Parathyroid adenoma (tissue), 2 donors: Measurements from ENCODE around the gene PROCR.
"Not testable (repeated sequence)": the region's sequence is repeated elsewhere in the genome, so short reads cannot be mapped to it uniquely, and the experiment has no call there.

Experiments
- H2AFZ ChIP-seq: fragments of 300-600 bp; sonication (generic); one replicate; pipeline ENCODE4 v1.7.0; 2017; ENCODE audit warnings: antibody characterized with exemption, mild to moderate bottlenecking
- H3K27ac ChIP-seq: fragments of 300-600 bp; sonication (generic); one replicate; pipeline ENCODE4 v1.7.0; 2017
- H3K27me3 ChIP-seq: fragments of 300-600 bp; sonication (generic); one replicate; pipeline ENCODE4 v1.7.0; 2017; ENCODE audit warnings: low read length; ENCODE audit not compliant: control insufficient read depth, insufficient read depth
- H3K36me3 ChIP-seq: fragments of 300-600 bp; sonication (generic); one replicate; pipeline ENCODE4 v1.7.0; 2017; ENCODE audit warnings: low read length; ENCODE audit not compliant: control insufficient read depth, insufficient read depth
- H3K4me1 ChIP-seq: fragments of 300-600 bp; sonication (generic); one replicate; pipeline ENCODE4 v1.7.0; 2017; ENCODE audit warnings: control low read depth
- H3K4me2 ChIP-seq: fragments of 300-600 bp; sonication (generic); one replicate; pipeline ENCODE4 v1.7.0; 2017; ENCODE audit warnings: low read length
- H3K4me3 ChIP-seq: fragments of 300-600 bp; sonication (generic); one replicate; pipeline ENCODE4 v1.7.0; 2017; ENCODE audit warnings: low read depth, low read length
- H3K79me2 ChIP-seq: fragments of 300-600 bp; sonication (generic); one replicate; pipeline ENCODE4 v1.7.0; 2017; ENCODE audit warnings: control low read depth
- H3K9ac ChIP-seq: fragments of 300-600 bp; sonication (generic); one replicate; pipeline ENCODE4 v1.7.0; 2017; ENCODE audit warnings: mild to moderate bottlenecking
- H3K9me3 ChIP-seq: fragments of 300-600 bp; sonication (generic); one replicate; pipeline ENCODE4 v1.7.0; 2017; ENCODE audit warnings: low read length; ENCODE audit not compliant: control insufficient read depth
- TF ChIP-seq, protein P1 (sequence below): fragments of 300-600 bp; sonication (generic); IDR thresholded peaks from one replicate; pipeline ENCODE4 v1.7.0; 2017; ENCODE audit warnings: antibody characterized with exemption, mild to moderate bottlenecking
- donor health status: primary hyperparathyroidism.

PROCR gene

DNA sequence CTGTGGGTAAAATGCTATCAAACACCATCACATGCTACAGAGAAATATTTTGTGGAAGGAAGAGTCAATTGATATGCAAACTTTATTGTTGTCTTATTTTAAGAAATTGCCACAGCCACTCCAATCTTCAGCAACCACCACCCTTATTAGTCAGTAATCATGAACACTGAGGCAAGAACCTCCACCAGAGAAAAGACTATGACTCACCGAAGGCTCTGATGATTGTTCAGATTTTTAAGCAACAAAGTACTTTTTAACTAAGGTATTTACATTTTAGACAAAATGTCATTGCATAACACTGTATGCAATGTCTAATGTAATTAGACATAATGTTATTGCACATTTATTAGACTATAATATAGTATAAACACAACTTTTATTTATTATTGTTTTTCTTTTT lies 28.4 kb downstream of the PROCR start:
- Histone ChIP-seq H3K4me2 (no peak overlapping the region), H3K9ac (no peak overlapping the region), H3K36me3 (no peaks in the 10 kb centered on the region), H3K27ac (no peak overlapping the region), H3K4me1 (no peaks in the 10 kb centered on the region), H3K9me3 (no peaks in the 10 kb centered on the region), H3K27me3 (no peaks in the 10 kb centered on the region), H2AFZ (no peak overlapping the region), H3K79me2 (no peaks in the 10 kb centered on the region), H3K4me3 (no peak overlapping the region)
- TF ChIP-seq, protein P1, sequence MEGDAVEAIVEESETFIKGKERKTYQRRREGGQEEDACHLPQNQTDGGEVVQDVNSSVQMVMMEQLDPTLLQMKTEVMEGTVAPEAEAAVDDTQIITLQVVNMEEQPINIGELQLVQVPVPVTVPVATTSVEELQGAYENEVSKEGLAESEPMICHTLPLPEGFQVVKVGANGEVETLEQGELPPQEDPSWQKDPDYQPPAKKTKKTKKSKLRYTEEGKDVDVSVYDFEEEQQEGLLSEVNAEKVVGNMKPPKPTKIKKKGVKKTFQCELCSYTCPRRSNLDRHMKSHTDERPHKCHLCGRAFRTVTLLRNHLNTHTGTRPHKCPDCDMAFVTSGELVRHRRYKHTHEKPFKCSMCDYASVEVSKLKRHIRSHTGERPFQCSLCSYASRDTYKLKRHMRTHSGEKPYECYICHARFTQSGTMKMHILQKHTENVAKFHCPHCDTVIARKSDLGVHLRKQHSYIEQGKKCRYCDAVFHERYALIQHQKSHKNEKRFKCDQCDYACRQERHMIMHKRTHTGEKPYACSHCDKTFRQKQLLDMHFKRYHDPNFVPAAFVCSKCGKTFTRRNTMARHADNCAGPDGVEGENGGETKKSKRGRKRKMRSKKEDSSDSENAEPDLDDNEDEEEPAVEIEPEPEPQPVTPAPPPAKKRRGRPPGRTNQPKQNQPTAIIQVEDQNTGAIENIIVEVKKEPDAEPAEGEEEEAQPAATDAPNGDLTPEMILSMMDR = no peak

- H3K79me2 ChIP-seq, H3K9ac ChIP-seq, H3K36me3 ChIP-seq, H2AFZ ChIP-seq, H3K27me3 ChIP-seq, H3K4me3 ChIP-seq, H3K4me1 ChIP-seq, H3K27ac ChIP-seq, H3K9me3 ChIP-seq, H3K4me2 ChIP-seq: not testable (repeated sequence)
Observed at GRCh38 chr20:35201467-35201866, 29.6 kb downstream of the PROCR start.

GRCh38 chr20:35206802-35207201 lies 34.9 kb downstream of the PROCR start:
- TF ChIP-seq, protein P1 = no peak
- Histone ChIP-seq H3K27ac (no peak overlapping the region), H3K4me1 (no peaks in the 10 kb centered on the region), H3K4me2 (no peak overlapping the region), H2AFZ (no peak overlapping the region), H3K79me2 (no peaks in the 10 kb centered on the region), H3K9ac (no peak overlapping the region), H3K27me3 (no peaks in the 10 kb centered on the region), H3K9me3 (no peaks in the 10 kb centered on the region), H3K36me3 (no peaks in the 10 kb centered on the region), H3K4me3 (no peak overlapping the region)

- peak overlapping the region; percentile 48 for H3K4me2 ChIP-seq
- H3K4me1 ChIP-seq = no peaks in the 10 kb centered on the region
- peak overlapping the region; percentile 21 for H3K4me3 ChIP-seq
- H3K36me3 ChIP-seq = no peaks in the 10 kb centered on the region
- TF ChIP-seq, protein P1 = peak; percentile 90
- no peaks in the 10 kb centered on the region for H3K9me3 ChIP-seq
- peak overlapping the region; percentile 71 for H2AFZ ChIP-seq
- H3K27ac ChIP-seq = peak overlapping the region; percentile 21
- no peak overlapping the region for H3K9ac ChIP-seq
- no peaks in the 10 kb centered on the region for H3K27me3 ChIP-seq
- H3K79me2 ChIP-seq = no peaks in the 10 kb centered on the region
Observed at GRCh38 chr20:35207950-35208611, 36.2 kb downstream of the PROCR start.

DNA sequence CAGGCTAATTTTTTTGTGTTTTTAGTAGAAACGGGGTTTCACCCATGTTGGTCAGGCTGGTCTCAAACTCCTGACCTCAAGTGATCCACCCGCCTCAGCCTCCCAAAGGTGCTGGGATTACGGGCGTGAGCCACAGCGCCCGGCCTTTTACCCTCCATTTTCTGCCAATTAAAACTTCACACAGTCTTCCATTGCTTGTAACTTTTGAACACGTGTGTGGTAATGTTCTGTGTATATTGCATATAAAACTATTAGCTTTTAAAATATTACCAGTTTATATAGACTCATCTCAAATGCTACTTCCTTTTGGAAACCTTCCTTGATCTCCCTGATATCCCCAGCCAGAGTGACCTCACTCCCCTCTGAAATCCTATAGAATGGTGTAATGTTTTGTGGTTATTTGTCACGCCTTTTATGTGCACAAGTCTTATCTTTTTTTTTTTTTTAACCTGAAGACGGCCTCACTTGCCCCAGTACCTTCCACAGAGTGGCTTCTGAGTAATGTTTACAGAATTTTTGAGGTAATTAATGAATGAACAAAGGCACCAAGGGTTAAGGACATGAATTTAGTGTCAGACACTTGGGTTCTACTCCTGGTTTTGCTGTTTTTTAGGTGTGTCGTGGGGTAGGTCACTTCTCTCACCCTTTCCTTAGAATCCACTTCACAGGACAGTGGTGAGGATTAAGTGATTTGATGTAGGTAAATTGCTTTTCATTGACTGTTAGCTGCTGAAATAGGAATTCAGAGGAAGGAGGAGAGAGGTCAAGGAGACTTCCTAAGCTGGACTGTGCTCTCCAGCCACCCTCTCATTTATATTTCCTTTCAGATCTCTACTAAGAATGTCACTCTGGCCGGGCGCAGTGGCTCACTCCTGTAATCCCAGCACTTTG lies 43.4 kb downstream of the PROCR start:
- Histone ChIP-seq H3K4me1 (no peaks in the 10 kb centered on the region), H3K4me2 (no peak overlapping the region), H3K9ac (no peak overlapping the region), H3K27ac (no peak overlapping the region), H3K79me2 (no peaks in the 10 kb centered on the region), H3K27me3 (no peaks in the 10 kb centered on the region), H3K4me3 (no peak overlapping the region), H3K9me3 (no peaks in the 10 kb centered on the region), H2AFZ (no peak overlapping the region), H3K36me3 (no peaks in the 10 kb centered on the region)
- TF ChIP-seq, protein P1 = no peak
